ENCODE data around the gene NACAD.

Gene NACAD

GRCh38 chr7:45067582-45067981 lies 21.2 kb downstream of the NACAD start:
- Histone ChIP-seq H3K27me3 (ENCODE audit: control insufficient read depth, low read length) (no peaks in the 10 kb centered on the region), H3K27ac (ENCODE audit: low read depth, low read length) (no peak overlapping the region), H3K4me3 (ENCODE audit: low read length) (no peak overlapping the region), H3K9me3 (ENCODE audit: control insufficient read depth, insufficient read depth, low read length) (no peaks in the 10 kb centered on the region), H3K9me2 (replicated peaks; ENCODE audit: control insufficient read depth, low read length) (no peaks in the 10 kb centered on the region), H3K4me2 (ENCODE audit: low read length) (no peak overlapping the region), H3K79me2 (ENCODE audit: control insufficient read depth, low read length) (peaks cover 47% of the 10 kb centered on the region), H4K20me1 (ENCODE audit: control insufficient read depth, insufficient read depth, low read depth, low read length) (peaks cover 11% of the 10 kb centered on the region; the same call in 1 of the 2 replicates), H3K36me3 (ENCODE audit: control insufficient read depth, low read length) (peaks cover 90% of the 10 kb centered on the region), H3K4me1 (ENCODE audit: control insufficient read depth, low read length) (no peaks in the 10 kb centered on the region), H3F3A (ENCODE audit: control insufficient read depth, insufficient read depth) (0 out of 2 replicates have a peak, but pooled peaks cover 2% of the 10 kb centered on the region)
- TF ChIP-seq CTCF (IDR thresholded peaks at IDR 0.05; ENCODE audit: low read depth, low read length, poor library complexity, severe bottlenecking) (no peak), EZH2phosphoT487 (IDR thresholded peaks at IDR 0.05; ENCODE audit: borderline replicate concordance, low read length) (no peak)

- Histone ChIP-seq H3K27ac (ENCODE audit: low read depth, low read length) (no peak overlapping the region), H3K4me2 (ENCODE audit: low read length) (no peak overlapping the region), H3K9me3 (ENCODE audit: control insufficient read depth, insufficient read depth, low read length) (no peaks in the 10 kb centered on the region), H3K27me3 (ENCODE audit: control insufficient read depth, low read length) (no peaks in the 10 kb centered on the region), H3F3A (ENCODE audit: control insufficient read depth, insufficient read depth) (0 out of 2 replicates have a peak, but pooled peaks cover 2% of the 10 kb centered on the region), H3K4me1 (ENCODE audit: control insufficient read depth, low read length) (peaks cover 6% of the 10 kb centered on the region), H3K79me2 (ENCODE audit: control insufficient read depth, low read length) (peaks cover 59% of the 10 kb centered on the region), H3K36me3 (ENCODE audit: control insufficient read depth, low read length) (peaks cover 90% of the 10 kb centered on the region), H4K20me1 (ENCODE audit: control insufficient read depth, insufficient read depth, low read depth, low read length) (0 out of 2 replicates have a peak, but pooled peaks cover 9% of the 10 kb centered on the region), H3K4me3 (ENCODE audit: low read length) (no peak overlapping the region), H3K9me2 (replicated peaks; ENCODE audit: control insufficient read depth, low read length) (no peaks in the 10 kb centered on the region)
- no peak for TF ChIP-seq EZH2phosphoT487 (IDR thresholded peaks at IDR 0.05; ENCODE audit: borderline replicate concordance, low read length)
- TF ChIP-seq CTCF (IDR thresholded peaks at IDR 0.05; ENCODE audit: low read depth, low read length, poor library complexity, severe bottlenecking), result no peak
Measured at GRCh38 chr7:45066409-45066808, 22.4 kb downstream of the NACAD start.

GRCh38 chr7:45065031-45065995 lies 23.5 kb downstream of the NACAD start:
- Histone ChIP-seq H3K9me2 (replicated peaks; ENCODE audit: control insufficient read depth, low read length) (no peaks in the 10 kb centered on the region), H3K27ac (ENCODE audit: low read depth, low read length) (no peak overlapping the region), H4K20me1 (ENCODE audit: control insufficient read depth, insufficient read depth, low read depth, low read length) (peaks cover 17% of the 10 kb centered on the region; the same call in 1 of the 2 replicates), H3K4me2 (ENCODE audit: low read length) (no peak overlapping the region), H3K4me3 (ENCODE audit: low read length) (no peak overlapping the region), H3K4me1 (ENCODE audit: control insufficient read depth, low read length) (peaks cover 11% of the 10 kb centered on the region), H3K79me2 (ENCODE audit: control insufficient read depth, low read length) (peaks cover 70% of the 10 kb centered on the region), H3K27me3 (ENCODE audit: control insufficient read depth, low read length) (no peaks in the 10 kb centered on the region), H3K36me3 (ENCODE audit: control insufficient read depth, low read length) (peaks cover 90% of the 10 kb centered on the region), H3K9me3 (ENCODE audit: control insufficient read depth, insufficient read depth, low read length) (no peaks in the 10 kb centered on the region), H3F3A (ENCODE audit: control insufficient read depth, insufficient read depth) (0 out of 2 replicates have a peak, but pooled peaks cover 2% of the 10 kb centered on the region)
- no peak for TF ChIP-seq CTCF (IDR thresholded peaks at IDR 0.05; ENCODE audit: low read depth, low read length, poor library complexity, severe bottlenecking)
- no peak for TF ChIP-seq EZH2phosphoT487 (IDR thresholded peaks at IDR 0.05; ENCODE audit: borderline replicate concordance, low read length)

Data from DOHH2 (cell line).